Measurements from ENCODE around the gene BICC1. TPM values are rescaled to one million over a fixed set of nuclear protein-coding genes. Genes with fewer than 3 reads are reported as not detected.

BICC1 gene
- total and polyA plus RNA-seq, 2 of the 13 experiments (the other 11 are each of a cell fraction or from before 2014, with no cell fraction given) = 0.18 to 1.5 TPM

GRCh38 chr10:58725901-58726300 lies 213.2 kb downstream of the BICC1 start:
- H3K4me1 ChIP-seq (ENCODE audit: insufficient read depth, low read length) = no peaks in the 10 kb centered on the region
- ATAC-seq (no peak), DNase-seq (ENCODE audit: low spot score) (no peak), FAIRE-seq (no peak)
- POLR2A ChIA-PET = no interaction called here
- no peak overlapping the region for H3K4me2 ChIP-seq (ENCODE audit: low read depth, low read length)
- BruUV-seq (replicated peaks) = no TSS peak
- TF ChIP-seq SNAPC5 (CRISPR knock-in tag; IDR thresholded peaks at IDR 0.05; ENCODE audit: borderline replicate concordance) (no peak), TAF1 (CRISPR knock-in tag; IDR thresholded peaks at IDR 0.05) (no peak), MYPOP (CRISPR knock-in tag; IDR thresholded peaks at IDR 0.05) (no peak), MAX (IDR thresholded peaks at IDR 0.05) (no peak), ZNF24 (IDR thresholded peaks at IDR 0.05) (no peak), ZNF614 (CRISPR knock-in tag; IDR thresholded peaks at IDR 0.05; ENCODE audit: borderline replicate concordance) (no peak), ZNF619 (CRISPR knock-in tag; IDR thresholded peaks at IDR 0.05) (no peak), CSRNP1 (CRISPR knock-in tag; IDR thresholded peaks at IDR 0.05) (no peak), FOXK1 (CRISPR knock-in tag; IDR thresholded peaks at IDR 0.05; ENCODE audit: borderline replicate concordance, low read depth) (no peak), ZNF329 (CRISPR knock-in tag; IDR thresholded peaks at IDR 0.05; ENCODE audit: low read depth) (no peak), JDP2 (CRISPR knock-in tag; IDR thresholded peaks at IDR 0.05; ENCODE audit: borderline replicate concordance) (no peak), GABPA (IDR thresholded peaks at IDR 0.05; ENCODE audit: low read depth, low read length) (no peak), GABPA (CRISPR knock-in tag; IDR thresholded peaks at IDR 0.05; ENCODE audit: low read depth) (no peak), MYC (CRISPR knock-in tag; IDR thresholded peaks at IDR 0.05; ENCODE audit: borderline replicate concordance) (no peak), ZNF547 (CRISPR knock-in tag; IDR thresholded peaks at IDR 0.05) (no peak), POLR2AphosphoS5 (IDR thresholded peaks at IDR 0.05; ENCODE audit: low read depth, low read length) (no peak), EP300 (IDR thresholded peaks at IDR 0.05; ENCODE audit: low read depth in 2 of 2, low read length in 2 of 2) (no peak), EP300 (CRISPR knock-in tag; IDR thresholded peaks at IDR 0.05; ENCODE audit: borderline replicate concordance) (no peak)
- TF ChIP-seq, protein P1, sequence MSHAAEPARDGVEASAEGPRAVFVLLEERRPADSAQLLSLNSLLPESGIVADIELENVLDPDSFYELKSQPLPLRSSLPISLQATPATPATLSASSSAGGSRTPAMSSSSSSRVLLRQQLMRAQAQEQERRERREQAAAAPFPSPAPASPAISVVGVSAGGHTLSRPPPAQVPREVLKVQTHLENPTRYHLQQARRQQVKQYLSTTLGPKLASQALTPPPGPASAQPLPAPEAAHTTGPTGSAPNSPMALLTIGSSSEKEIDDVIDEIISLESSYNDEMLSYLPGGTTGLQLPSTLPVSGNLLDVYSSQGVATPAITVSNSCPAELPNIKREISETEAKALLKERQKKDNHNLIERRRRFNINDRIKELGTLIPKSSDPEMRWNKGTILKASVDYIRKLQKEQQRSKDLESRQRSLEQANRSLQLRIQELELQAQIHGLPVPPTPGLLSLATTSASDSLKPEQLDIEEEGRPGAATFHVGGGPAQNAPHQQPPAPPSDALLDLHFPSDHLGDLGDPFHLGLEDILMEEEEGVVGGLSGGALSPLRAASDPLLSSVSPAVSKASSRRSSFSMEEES (CRISPR knock-in tag; IDR thresholded peaks at IDR 0.05) = no peak
- no peak overlapping the region for H3K27ac ChIP-seq (ENCODE audit: extremely low read length, insufficient read depth, low read length)
- no peak overlapping the region for H3K9ac ChIP-seq (ENCODE audit: insufficient read depth, low read depth, low read length)
- H4K20me1 ChIP-seq (ENCODE audit: insufficient read depth, low read length) = no peaks in the 10 kb centered on the region; the same call in 1 of the 2 replicates
- CTCF ChIA-PET (ENCODE audit: low intra/inter-chr PET ratio, low total read pairs) = no interaction called here
- H3K27me3 ChIP-seq (ENCODE audit: control insufficient read depth in 1 of 2, insufficient read depth in 2 of 2, low read length in 2 of 2) = no peaks in the 10 kb centered on the region
- H2AFZ ChIP-seq (ENCODE audit: low read length) = no peak overlapping the region
- in situ Hi-C loops (cut with HindIII; ENCODE audit: extremely low pct_ligation_motif_present, low pct_unique_long_range_greater_than_20kb) (no loop called here), intact Hi-C loops (cut with micrococcal nuclease; ENCODE audit: unreplicated experiment) (no loop called here)
- no peaks in the 10 kb centered on the region for H3K79me2 ChIP-seq (ENCODE audit: insufficient read depth, low read length)
- no peak overlapping the region for H3K4me3 ChIP-seq (replicated peaks in 1 of 3; ENCODE audit: insufficient read depth in 1 of 3, low read depth in 2 of 3, low read length in 3 of 3)
- H3K36me3 ChIP-seq (replicated peaks in 1 of 2; ENCODE audit: control insufficient read depth in 1 of 2, insufficient read depth in 2 of 2, low read length in 2 of 2) = no peaks in the 10 kb centered on the region
- H3K9me3 ChIP-seq (ENCODE audit: low read length) = peaks cover 12% of the 10 kb centered on the region; the same call in 1 of the 2 replicates
